KMS-11 (cell line): ENCODE measurements around the gene FDX1.

Source experiments
- H2AFZ ChIP-seq: fragments of 200-600 bp; sonication (generic); 2 replicates; pipeline ENCODE4 v1.6.1; 2016; ENCODE audit warnings: antibody characterized with exemption, mixed run types, low read depth
- H3K27ac ChIP-seq: fragments of 200-600 bp; sonication (generic); 2 replicates; pipeline ENCODE4 v1.6.1; 2016; ENCODE audit warnings: mild to moderate bottlenecking, mixed run types
- H3K27me3 ChIP-seq: fragments of 200-600 bp; sonication (generic); 2 replicates; pipeline ENCODE4 v1.6.1; 2017; ENCODE audit warnings: mild to moderate bottlenecking, low read depth, mixed run types, moderate library complexity; ENCODE audit not compliant: insufficient read depth
- H3K36me3 ChIP-seq: fragments of 200-600 bp; sonication (generic); 2 replicates; pipeline ENCODE4 v1.6.1; 2017; ENCODE audit warnings: mild to moderate bottlenecking, mixed run types; ENCODE audit not compliant: insufficient read depth
- H3K4me1 ChIP-seq: fragments of 200-600 bp; sonication (generic); 2 replicates; pipeline ENCODE4 v1.6.1; 2016; ENCODE audit warnings: mild to moderate bottlenecking, low read depth, mixed run types; ENCODE audit not compliant: poor library complexity, severe bottlenecking
- H3K4me2 ChIP-seq: fragments of 200-600 bp; sonication (generic); 2 replicates; pipeline ENCODE4 v1.7.0; 2016; ENCODE audit warnings: mild to moderate bottlenecking, mixed run types
- H3K4me3 ChIP-seq: fragments of 200-600 bp; sonication (generic); IDR thresholded peaks from 2 replicates; pipeline ENCODE4 v1.6.1; 2017; ENCODE audit warnings: low read depth, low read length, mixed read lengths; ENCODE audit not compliant: insufficient read depth
- H3K79me2 ChIP-seq: fragments of 200-600 bp; sonication (generic); 2 replicates; pipeline ENCODE4 v1.6.1; 2016; ENCODE audit warnings: low read depth, mixed run types; ENCODE audit not compliant: insufficient read depth
- H3K9ac ChIP-seq: fragments of 200-600 bp; sonication (generic); 2 replicates; pipeline ENCODE4 v1.6.1; 2016; ENCODE audit warnings: mild to moderate bottlenecking, mixed run types
- H4K20me1 ChIP-seq: fragments of 200-600 bp; sonication (generic); 2 replicates; pipeline ENCODE4 v1.6.1; 2016; ENCODE audit warnings: mild to moderate bottlenecking, mixed run types; ENCODE audit not compliant: insufficient read depth
- TF ChIP-seq, protein P1 (sequence below): fragments of 200-600 bp; sonication (generic); conservative IDR thresholded peaks from 2 replicates; pipeline ENCODE4 v1.6.1; 2017; ENCODE audit warnings: low read depth, mild to moderate bottlenecking, antibody characterized with exemption, low read length, moderate library complexity, mixed read lengths

FDX1 gene

DNA sequence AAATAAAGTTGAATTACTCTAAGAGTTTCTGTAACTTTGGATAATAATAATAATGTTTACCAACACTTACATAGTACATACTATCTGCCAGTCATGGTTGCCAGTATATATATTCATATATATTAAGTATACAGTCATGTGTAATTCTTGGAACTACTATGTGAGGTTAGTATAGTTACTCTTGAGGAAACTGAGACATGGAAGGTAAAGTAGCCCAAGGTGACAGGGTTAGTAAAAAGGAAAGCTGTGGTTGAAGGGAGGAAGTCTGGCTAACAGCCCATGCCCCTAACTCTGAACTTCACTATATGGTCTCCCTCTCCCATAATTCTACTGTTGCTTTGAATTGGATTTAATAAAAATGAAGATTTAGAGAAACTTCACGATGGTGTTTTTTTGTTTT lies 24.9 kb downstream of the FDX1 start:
- Histone ChIP-seq H3K4me3 (no peak overlapping the region), H3K4me1 (peaks cover 18% of the 10 kb centered on the region), H3K27ac (no peak overlapping the region), H3K79me2 (no peaks in the 10 kb centered on the region), H3K27me3 (no peaks in the 10 kb centered on the region), H2AFZ (no peak overlapping the region), H3K9ac (no peak overlapping the region), H3K4me2 (no peak overlapping the region), H3K36me3 (no peaks in the 10 kb centered on the region), H4K20me1 (no peaks in the 10 kb centered on the region)
- TF ChIP-seq, protein P1, sequence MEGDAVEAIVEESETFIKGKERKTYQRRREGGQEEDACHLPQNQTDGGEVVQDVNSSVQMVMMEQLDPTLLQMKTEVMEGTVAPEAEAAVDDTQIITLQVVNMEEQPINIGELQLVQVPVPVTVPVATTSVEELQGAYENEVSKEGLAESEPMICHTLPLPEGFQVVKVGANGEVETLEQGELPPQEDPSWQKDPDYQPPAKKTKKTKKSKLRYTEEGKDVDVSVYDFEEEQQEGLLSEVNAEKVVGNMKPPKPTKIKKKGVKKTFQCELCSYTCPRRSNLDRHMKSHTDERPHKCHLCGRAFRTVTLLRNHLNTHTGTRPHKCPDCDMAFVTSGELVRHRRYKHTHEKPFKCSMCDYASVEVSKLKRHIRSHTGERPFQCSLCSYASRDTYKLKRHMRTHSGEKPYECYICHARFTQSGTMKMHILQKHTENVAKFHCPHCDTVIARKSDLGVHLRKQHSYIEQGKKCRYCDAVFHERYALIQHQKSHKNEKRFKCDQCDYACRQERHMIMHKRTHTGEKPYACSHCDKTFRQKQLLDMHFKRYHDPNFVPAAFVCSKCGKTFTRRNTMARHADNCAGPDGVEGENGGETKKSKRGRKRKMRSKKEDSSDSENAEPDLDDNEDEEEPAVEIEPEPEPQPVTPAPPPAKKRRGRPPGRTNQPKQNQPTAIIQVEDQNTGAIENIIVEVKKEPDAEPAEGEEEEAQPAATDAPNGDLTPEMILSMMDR: no peak

DNA sequence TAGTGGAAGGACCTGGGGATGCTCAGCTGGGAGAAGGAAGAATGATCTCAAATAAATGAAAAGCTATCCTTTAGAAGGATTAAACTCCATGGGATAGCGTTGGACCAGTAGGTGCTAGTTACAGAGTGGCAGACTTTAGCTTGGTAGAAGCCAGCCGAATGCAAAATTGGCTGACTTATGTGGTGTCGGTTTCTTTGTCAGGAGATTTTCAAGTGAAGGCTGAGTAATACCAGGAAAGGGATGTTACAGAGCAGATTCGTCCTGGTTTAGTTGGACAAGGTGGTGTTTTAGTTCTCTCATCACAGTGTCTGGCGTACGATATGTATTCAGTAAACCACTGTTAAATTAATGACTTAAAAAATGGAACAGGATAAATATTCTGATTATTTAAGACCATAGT lies 26.0 kb downstream of the FDX1 start:
- Histone ChIP-seq H3K27me3 (no peaks in the 10 kb centered on the region), H3K27ac (no peak overlapping the region), H4K20me1 (no peaks in the 10 kb centered on the region), H3K4me3 (no peak overlapping the region), H3K9ac (no peak overlapping the region), H3K36me3 (no peaks in the 10 kb centered on the region), H3K79me2 (no peaks in the 10 kb centered on the region), H2AFZ (no peak overlapping the region), H3K4me2 (no peak overlapping the region), H3K4me1 (peaks cover 18% of the 10 kb centered on the region)
- TF ChIP-seq, protein P1: no peak

DNA sequence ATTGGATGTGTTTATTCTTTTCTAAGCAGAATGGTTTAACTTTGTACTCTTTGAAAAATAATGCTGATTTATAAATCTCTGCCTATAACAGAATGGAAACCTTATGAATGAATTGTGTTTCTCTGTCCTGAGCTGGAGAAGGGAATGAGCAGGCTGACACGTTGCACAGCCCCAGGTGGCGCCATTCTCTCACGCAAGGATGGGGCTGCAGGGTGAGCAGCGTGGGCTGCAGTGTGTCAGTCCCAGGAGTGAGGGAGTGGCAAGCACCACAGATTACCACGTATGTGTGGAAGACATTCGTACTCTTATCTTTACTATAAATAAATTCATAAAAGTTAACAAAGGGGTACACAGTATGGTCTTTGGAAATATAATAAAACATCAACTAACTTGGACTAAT lies 33.4 kb downstream of the FDX1 start:
- Histone ChIP-seq H3K36me3 (no peaks in the 10 kb centered on the region), H3K27me3 (no peaks in the 10 kb centered on the region), H3K4me1 (no peaks in the 10 kb centered on the region), H3K9ac (no peak overlapping the region), H4K20me1 (no peaks in the 10 kb centered on the region), H2AFZ (no peak overlapping the region), H3K4me3 (no peak overlapping the region), H3K79me2 (no peaks in the 10 kb centered on the region), H3K27ac (no peak overlapping the region), H3K4me2 (no peak overlapping the region)
- TF ChIP-seq, protein P1: no peak

DNA sequence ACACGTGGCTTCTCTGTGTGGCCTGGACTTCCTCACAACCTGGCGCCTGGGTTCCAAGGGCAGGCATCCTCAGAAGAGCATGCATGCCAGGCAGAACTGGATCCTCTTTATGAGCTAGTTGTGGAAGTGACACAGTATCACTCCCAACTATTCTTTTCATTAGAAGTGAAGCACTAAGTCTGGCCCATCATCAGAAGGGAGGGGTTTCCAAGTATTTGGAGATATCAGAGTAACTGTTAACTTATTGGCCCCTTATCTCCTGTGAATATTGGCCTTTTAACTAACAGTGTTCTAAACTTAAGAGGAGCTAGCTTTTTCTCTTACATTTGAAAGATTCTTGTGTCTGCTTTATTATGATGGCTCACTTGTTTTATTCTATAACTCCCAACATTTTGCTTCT lies 35.5 kb downstream of the FDX1 start:
- H2AFZ ChIP-seq: no peak overlapping the region
- no peak overlapping the region for H3K4me2 ChIP-seq
- no peaks in the 10 kb centered on the region for H3K79me2 ChIP-seq
- H4K20me1 ChIP-seq: no peaks in the 10 kb centered on the region
- H3K27ac ChIP-seq: no peak overlapping the region
- H3K4me3 ChIP-seq: no peak overlapping the region
- TF ChIP-seq, protein P1: no peak
- H3K9ac ChIP-seq: no peak overlapping the region
- no peaks in the 10 kb centered on the region for H3K4me1 ChIP-seq
- no peaks in the 10 kb centered on the region for H3K27me3 ChIP-seq
- no peaks in the 10 kb centered on the region for H3K36me3 ChIP-seq
